AG09309 (cell line): ENCODE results near the gene RCAN1.

Experiments used
- DNase-seq: peaks from one replicate; pipeline ENCODE4 v3.0.0-alpha.2; 2010; ENCODE audit warnings: low read depth
- H3K4me3 ChIP-seq: 2 replicates; pipeline ENCODE4 v1.5.1; 2011; ENCODE audit warnings: mild to moderate bottlenecking, low read depth, low read length, moderate library complexity; ENCODE audit not compliant: control insufficient read depth
- CTCF ChIP-seq: IDR thresholded peaks from 2 replicates; pipeline ENCODE4 v1.5.1; 2011; ENCODE audit warnings: mild to moderate bottlenecking, low read depth, low read length, inconsistent platforms; ENCODE audit not compliant: insufficient read depth, control insufficient read depth; ENCODE audit errors: missing control alignments

The RCAN1 gene

DNA sequence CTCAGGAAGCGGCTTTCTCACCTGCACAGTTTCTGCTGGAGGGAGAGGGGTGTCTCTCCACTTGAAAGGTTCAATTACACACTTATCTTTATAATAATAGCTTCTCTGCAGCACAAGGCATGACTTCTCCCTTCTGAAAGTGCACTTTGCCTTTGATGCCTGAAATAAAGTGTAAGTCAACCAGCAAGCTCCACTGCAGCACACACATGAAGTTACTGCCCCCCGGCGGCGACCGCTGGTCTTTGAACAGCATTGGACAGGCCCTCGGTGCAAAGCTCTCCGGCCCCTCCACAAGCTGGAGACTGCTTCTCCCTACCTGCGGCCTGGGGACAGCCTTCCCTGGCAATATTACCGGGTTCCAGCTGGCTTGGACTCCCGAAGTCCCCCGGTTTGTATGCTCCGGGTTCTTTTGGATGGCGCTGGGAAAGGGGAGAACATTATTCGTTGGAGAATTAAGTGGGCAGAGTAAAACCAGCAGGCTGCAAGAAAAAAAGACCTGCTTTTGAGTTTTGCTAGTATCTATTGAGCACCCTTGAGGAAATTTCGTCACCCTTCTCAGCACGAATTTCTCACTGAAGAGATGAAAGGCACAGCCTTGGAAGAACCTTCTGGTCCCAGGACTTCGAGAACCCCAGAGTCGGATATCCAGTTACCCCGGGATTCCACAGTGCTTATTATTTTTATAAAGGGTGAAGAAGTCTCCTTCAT, 11.8 kb downstream of the RCAN1 start:
- TF ChIP-seq CTCF: peak; percentile 92
- peak; percentile 31 for DNase-seq
- H3K4me3 ChIP-seq: no peak overlapping the region

GRCh38 chr21:34602061-34602460, 12.9 kb downstream of the RCAN1 start:
- no peak for TF ChIP-seq CTCF
- no peak overlapping the region for H3K4me3 ChIP-seq
- DNase-seq: no peak

DNA sequence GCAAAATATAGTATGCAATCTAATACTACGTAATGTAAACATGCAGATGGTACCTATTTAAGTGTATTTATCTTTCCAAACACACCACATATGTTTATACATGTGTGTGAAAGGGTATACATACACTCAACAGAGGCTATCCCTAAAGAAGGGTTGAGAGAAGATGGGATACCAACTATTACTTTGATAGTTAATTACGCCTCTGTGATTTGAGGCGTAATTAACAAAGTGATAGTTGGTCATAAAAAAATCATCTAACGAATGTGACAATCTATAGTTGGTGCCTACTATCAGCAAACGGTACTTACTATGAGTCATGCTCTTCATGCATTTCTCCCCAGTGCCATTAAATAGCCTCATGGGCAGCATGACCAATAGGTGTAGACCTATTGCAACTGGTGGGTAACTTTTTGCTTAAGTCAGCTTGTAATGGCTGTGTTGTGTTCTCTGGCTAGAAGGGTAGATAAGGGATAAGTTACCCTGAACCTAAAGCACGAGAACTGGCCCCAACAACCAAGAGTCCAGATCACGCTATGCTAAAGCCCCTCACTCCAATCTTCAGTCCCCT, 15.3 kb downstream of the RCAN1 start:
- DNase-seq: no peak
- H3K4me3 ChIP-seq: no peak overlapping the region
- TF ChIP-seq CTCF: no peak

- DNase-seq: no peak
- no peak overlapping the region for H3K4me3 ChIP-seq
- no peak for TF ChIP-seq CTCF
Observed at GRCh38 chr21:34598931-34599400, 15.9 kb downstream of the RCAN1 start.

DNA sequence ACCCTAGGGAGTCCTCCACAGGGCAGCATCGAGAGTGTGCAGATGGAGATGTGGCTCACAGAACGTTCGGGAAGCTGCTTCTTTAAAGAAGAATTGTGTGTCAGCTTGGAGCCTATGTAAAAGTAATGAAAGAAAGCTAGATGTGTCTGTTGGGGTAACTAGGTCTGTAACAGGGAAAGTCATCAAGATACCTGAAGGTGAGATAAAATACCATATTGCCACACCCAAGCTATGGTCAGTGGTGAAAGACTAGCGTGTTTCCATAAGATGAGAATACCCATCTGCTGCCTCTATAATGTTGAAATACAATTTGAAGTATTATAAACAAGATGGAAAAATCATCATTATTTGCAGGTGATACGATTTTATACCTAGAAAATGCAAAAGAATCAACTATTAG, 17.5 kb downstream of the RCAN1 start:
- H3K4me3 ChIP-seq: no peak overlapping the region
- DNase-seq: no peak
- no peak for TF ChIP-seq CTCF

DNA sequence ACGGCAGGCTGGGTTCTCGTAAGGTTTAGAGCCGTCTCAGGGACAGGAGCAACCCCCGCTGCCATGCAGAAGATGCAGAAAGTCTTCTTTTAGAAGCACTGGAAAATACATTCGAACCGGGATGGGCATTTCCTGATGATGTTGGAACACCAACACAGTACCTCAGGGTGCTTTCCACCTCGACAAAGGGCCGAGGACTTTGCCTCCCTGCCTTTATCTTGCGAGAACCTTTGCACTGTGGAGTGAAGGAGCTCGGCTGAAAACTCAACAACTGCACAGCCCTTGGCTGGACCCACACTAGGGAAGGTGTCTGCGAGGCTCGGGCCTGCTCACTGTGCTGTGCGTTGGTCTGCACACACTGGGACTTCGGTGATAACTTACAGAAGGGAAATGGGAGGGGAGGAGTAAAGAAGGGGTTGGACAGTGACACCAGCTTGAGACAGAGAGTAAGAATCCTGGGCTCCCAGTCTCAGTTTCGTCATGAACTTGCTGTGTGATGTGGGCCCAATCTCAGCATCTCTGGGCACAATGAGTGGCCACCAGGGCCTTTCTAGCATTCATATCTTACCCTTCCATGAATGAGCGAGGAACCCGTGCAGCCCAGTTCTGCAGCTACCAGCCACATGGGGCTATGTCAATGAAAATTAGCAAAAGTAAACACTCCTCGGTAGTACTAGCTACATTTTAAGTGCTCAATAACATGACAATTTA, 18.2 kb downstream of the RCAN1 start:
- TF ChIP-seq CTCF: no peak
- H3K4me3 ChIP-seq: no peak overlapping the region
- DNase-seq: no peak
